DMS153 treated with DMSO at 0.1 percent for 48 hours (cell line): Measurements from ENCODE around the gene BRCA1.
"Not testable (repeated sequence)": the region's sequence is repeated elsewhere in the genome, so short reads cannot be mapped to it uniquely, and the experiment has no call there.

Experiments
- DNase-seq: peaks from one replicate; lab custom pipeline; 2025; ENCODE audit not compliant: unreplicated experiment; lab: John Stamatoyannopoulos, UW

The BRCA1 gene

DNA sequence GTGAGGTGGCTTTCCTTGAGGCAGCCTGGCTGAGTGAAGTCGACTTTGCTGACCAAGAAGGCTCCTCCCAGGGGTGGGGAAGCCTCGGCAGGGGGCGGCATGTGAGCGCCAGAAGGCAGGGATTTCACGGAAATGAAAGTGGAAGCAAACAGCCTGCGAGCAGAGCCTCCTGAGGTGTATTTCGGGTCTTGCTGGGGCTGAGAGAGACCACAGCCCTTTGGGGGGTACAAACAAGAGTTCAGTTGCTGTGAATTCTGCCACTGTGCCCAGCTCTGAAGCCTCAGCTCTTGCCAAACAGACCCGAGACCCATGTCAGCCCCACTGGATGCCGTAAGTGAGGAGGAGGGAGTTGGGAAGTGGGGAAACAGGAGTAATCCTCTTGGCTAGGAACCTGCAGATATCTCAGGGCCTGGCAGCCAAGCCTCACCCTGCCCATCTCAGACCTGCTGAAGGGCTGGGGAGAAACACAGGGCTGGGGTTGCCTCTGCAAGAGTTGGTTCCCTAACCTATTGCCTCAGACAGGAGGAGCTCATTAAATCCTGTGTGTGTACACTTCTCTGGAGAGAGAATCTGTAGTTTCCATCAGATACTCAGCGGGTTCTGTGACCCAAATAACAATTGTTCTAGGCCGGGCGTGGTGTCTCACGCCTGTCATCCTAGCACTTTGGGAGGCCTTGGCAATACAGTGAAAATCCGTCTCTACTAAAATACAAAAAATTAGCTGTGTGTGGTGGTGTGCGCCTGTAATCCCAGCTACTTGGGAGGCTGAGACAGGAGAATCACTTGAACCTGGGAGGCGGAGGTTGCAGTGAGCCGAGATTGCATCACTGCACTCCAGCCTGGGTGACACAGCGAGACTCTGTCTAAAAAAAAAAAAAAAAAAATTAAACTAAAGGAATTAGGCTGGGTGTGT lies 118.3 kb downstream of the BRCA1 start, which contains the start of gene IFI35:
Gene IFI35, plus strand, starts transcription at position 146 of the 913 bp plus-strand sequence. Its CDS starts 164 bp downstream, at position 310.
- peak; percentile 55 for DNase-seq

GRCh38 chr17:43003542-43004172 lies 121.5 kb downstream of the BRCA1 start:
- no peak for DNase-seq

- not testable (repeated sequence) for DNase-seq
Measured at GRCh38 chr17:43000894-43001293, 124.3 kb downstream of the BRCA1 start.

DNA sequence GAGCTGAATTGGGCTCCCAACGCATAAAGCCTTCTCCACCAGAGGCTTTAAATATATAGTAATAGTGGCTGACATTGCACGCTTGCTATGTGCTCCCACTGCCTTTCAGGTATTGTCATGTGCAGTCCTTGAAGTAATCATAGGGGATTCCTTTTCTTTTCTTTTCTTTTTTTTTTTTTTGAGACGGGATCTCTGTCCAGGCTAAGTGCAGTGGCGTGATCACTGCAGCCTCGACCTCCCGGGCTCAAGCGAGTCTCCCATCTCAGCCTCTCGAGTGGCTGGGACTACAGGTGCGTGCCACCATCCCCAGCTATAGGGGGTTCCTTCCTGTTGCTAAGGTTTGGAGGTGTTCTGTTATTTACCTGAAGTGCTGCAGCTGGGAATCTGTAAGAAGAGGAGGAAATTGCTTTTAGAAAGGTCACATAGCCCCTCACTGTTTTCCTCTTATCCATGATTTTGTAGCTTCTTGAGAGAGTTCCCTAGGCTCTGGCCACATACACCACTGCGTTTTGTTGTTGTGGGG lies 126.1 kb downstream of the BRCA1 start:
- no peak for DNase-seq

GRCh38 chr17:42997984-42998938 lies 126.9 kb downstream of the BRCA1 start, which contains the start of gene RPL27:
RPL27 (plus strand) TSS chr17:42998419; CDS start chr17:42998751, 332 bp downstream.
- DNase-seq = peak; percentile 98

DNA sequence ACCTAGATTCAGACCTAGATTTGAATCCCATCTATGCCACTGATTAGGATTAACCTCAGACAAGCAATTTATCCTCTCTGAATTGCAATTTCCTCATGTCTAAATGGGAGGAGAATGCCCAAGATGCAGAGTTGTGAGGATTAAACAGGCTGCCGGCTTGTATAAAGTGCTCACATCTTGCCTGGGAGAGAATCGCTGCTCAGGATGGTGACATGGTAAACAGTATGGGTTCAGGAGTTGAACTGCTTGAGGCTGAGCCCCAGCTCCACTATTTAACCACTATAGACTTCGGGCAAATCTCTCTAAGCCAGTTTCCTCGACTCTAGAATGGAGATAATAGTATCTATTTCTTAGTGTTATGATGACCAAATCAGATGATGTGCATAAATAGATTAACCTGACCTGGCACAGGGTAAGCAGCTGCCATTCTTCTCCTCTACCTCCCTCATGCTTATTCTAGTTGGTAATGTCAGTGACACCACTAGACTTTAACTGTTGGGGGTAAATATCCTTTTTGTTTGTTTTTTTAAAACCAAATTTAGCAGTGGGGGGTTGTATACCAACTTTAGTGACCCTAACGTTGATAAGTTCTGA lies 127.7 kb downstream of the BRCA1 start:
- DNase-seq = no peak
